Measurements from ENCODE around the gene MED26.

The MED26 gene

GRCh38 chr19:16627193-16627927 lies 644 bp downstream of the MED26 start (continued):
- no peak for TF ChIP-seq ZNF473 (tag by site-specific recombination; IDR thresholded peaks at IDR 0.05)
- no peak for TF ChIP-seq ZNF529 (tag by site-specific recombination; IDR thresholded peaks at IDR 0.05; ENCODE audit: insufficient replicate concordance)
- TF ChIP-seq HIC1 (tag by site-specific recombination; IDR thresholded peaks at IDR 0.05): no peak
- TF ChIP-seq ZNF221 (tag by site-specific recombination; IDR thresholded peaks at IDR 0.05; ENCODE audit: borderline replicate concordance): no peak
- no peak for TF ChIP-seq ZNF350 (tag by site-specific recombination; IDR thresholded peaks at IDR 0.05)
- no peak for TF ChIP-seq ZNF623 (tag by site-specific recombination; IDR thresholded peaks at IDR 0.05)
- TF ChIP-seq KLF1 (tag by site-specific recombination; IDR thresholded peaks at IDR 0.05): no peak
- no peak for TF ChIP-seq OVOL3 (tag by site-specific recombination; IDR thresholded peaks at IDR 0.05)
- TF ChIP-seq GLI4 (tag by site-specific recombination; IDR thresholded peaks at IDR 0.05): no peak
- no peak for TF ChIP-seq TCF7L2 (IDR thresholded peaks at IDR 0.05; ENCODE audit: borderline replicate concordance, low read depth, low read length)
- TF ChIP-seq KLF16 (tag by site-specific recombination; IDR thresholded peaks at IDR 0.05): 0 out of 2 replicates have a peak, but pooled peaks have one; percentile 21
- no peak for TF ChIP-seq ZNF423 (tag by site-specific recombination; IDR thresholded peaks at IDR 0.05)
- no peak for TF ChIP-seq BCL6B (tag by site-specific recombination; IDR thresholded peaks at IDR 0.05)
- TF ChIP-seq ZNF223 (tag by site-specific recombination; IDR thresholded peaks at IDR 0.05): no peak
- TF ChIP-seq KLF9 (tag by site-specific recombination; IDR thresholded peaks at IDR 0.05; ENCODE audit: low read depth): peak; percentile 37; the same call in 1 of the 2 replicates
- TF ChIP-seq ZBTB44 (tag by site-specific recombination; IDR thresholded peaks at IDR 0.05): no peak
- no peak for TF ChIP-seq ZNF449 (tag by site-specific recombination; IDR thresholded peaks at IDR 0.05)
- peak; percentile 53; the same call in 1 of the 2 replicates for TF ChIP-seq REPIN1 (tag by site-specific recombination; IDR thresholded peaks at IDR 0.05; ENCODE audit: low read depth)
- no peak for TF ChIP-seq MEIS1 (CRISPR knock-in tag; IDR thresholded peaks at IDR 0.05; ENCODE audit: borderline replicate concordance)
- TF ChIP-seq ZNF18 (tag by site-specific recombination; IDR thresholded peaks at IDR 0.05): no peak
- TF ChIP-seq ZNF521 (tag by site-specific recombination; IDR thresholded peaks at IDR 0.05): no peak
- peak; percentile 95 for TF ChIP-seq ZFP37 (tag by site-specific recombination; IDR thresholded peaks at IDR 0.05)
- 0 out of 2 replicates have a peak, but pooled peaks have one; percentile 22 for TF ChIP-seq YY1 (tag by site-specific recombination; IDR thresholded peaks at IDR 0.05)
- no peak for TF ChIP-seq ELK4 (IDR thresholded peaks at IDR 0.05; ENCODE audit: borderline replicate concordance, low read depth, low read length)
- no peak for TF ChIP-seq ZNF530 (tag by site-specific recombination; IDR thresholded peaks at IDR 0.05; ENCODE audit: low read depth)
- no peak for TF ChIP-seq EGR2 (tag by site-specific recombination; IDR thresholded peaks at IDR 0.05; ENCODE audit: low read depth)
- TF ChIP-seq ZNF324 (tag by site-specific recombination; IDR thresholded peaks at IDR 0.05): no peak
- no peak for TF ChIP-seq ZNF239 (tag by site-specific recombination; IDR thresholded peaks at IDR 0.05)
- TF ChIP-seq ZFP3 (tag by site-specific recombination; IDR thresholded peaks at IDR 0.05; ENCODE audit: low read depth): no peak
- no peak for TF ChIP-seq ZNF747 (tag by site-specific recombination; IDR thresholded peaks at IDR 0.05)
- no peak for TF ChIP-seq ZFHX2 (tag by site-specific recombination; conservative IDR thresholded peaks at IDR 0.05)
- TF ChIP-seq ZNF19 (tag by site-specific recombination; IDR thresholded peaks at IDR 0.05; ENCODE audit: low read depth): no peak

Data from HEK293 (cell line).